NCI-H2029 treated with DMSO at 0.1 percent for 48 hours (cell line): ENCODE results near the gene ZDHHC11B.
"Not testable (repeated sequence)": the region's sequence is repeated elsewhere in the genome, so short reads cannot be mapped to it uniquely, and the experiment has no call there.

Experiments used
- DNase-seq: peaks from one replicate; lab custom pipeline; 2025; lab: John Stamatoyannopoulos, UW

The ZDHHC11B gene

GRCh38 chr5:766666-767431 is 17.7 kb downstream of the ZDHHC11B start:
- DNase-seq, result no peak

GRCh38 chr5:765948-766631 is 18.4 kb downstream of the ZDHHC11B start:
- no peak for DNase-seq

GRCh38 chr5:763998-764781 is 20.3 kb downstream of the ZDHHC11B start:
- DNase-seq, result no peak

- no peak for DNase-seq
Observed at GRCh38 chr5:763397-763796, 21.1 kb downstream of the ZDHHC11B start.

GRCh38 chr5:762996-763395 is 21.5 kb downstream of the ZDHHC11B start:
- not testable (repeated sequence) for DNase-seq

- peak; percentile 77 for DNase-seq
Observed at GRCh38 chr5:761854-762710, 22.4 kb downstream of the ZDHHC11B start.

GRCh38 chr5:761059-761771 is 23.3 kb downstream of the ZDHHC11B start:
- no peak for DNase-seq

- no peak for DNase-seq
Observed at GRCh38 chr5:760363-761058, 24.0 kb downstream of the ZDHHC11B start.

- no peak for DNase-seq
Observed at GRCh38 chr5:759781-760362, 24.7 kb downstream of the ZDHHC11B start.

- DNase-seq, result no peak
Observed at GRCh38 chr5:759111-759751, 25.3 kb downstream of the ZDHHC11B start.

GRCh38 chr5:758698-759053 is 25.9 kb downstream of the ZDHHC11B start:
- DNase-seq, result no peak

GRCh38 chr5:757931-758697 is 26.4 kb downstream of the ZDHHC11B start:
- DNase-seq, result no peak

- no peak for DNase-seq
Observed at GRCh38 chr5:757346-757930, 27.1 kb downstream of the ZDHHC11B start.

GRCh38 chr5:756865-757345 is 27.6 kb downstream of the ZDHHC11B start:
- DNase-seq, result no peak

GRCh38 chr5:756171-756570 is 28.4 kb downstream of the ZDHHC11B start:
- DNase-seq, result no peak

- DNase-seq, result not testable (repeated sequence)
Observed at GRCh38 chr5:754143-754632, 30.3 kb downstream of the ZDHHC11B start.

- not testable (repeated sequence) for DNase-seq
Observed at GRCh38 chr5:753567-754142, 30.9 kb downstream of the ZDHHC11B start.
